HepG2 (cell line): ENCODE data around the gene SLC48A1. TPM values are rescaled to one million over a fixed set of nuclear protein-coding genes. Genes with fewer than 3 reads are reported as not detected.

Experiments used
- BCL6 ChIP-seq: IDR thresholded peaks from 2 replicates; pipeline ENCODE4 v1.6.1; 2016; ENCODE audit warnings: missing genetic modification reagents, missing compliant biosample characterization
- MAFK ChIP-seq, 2 experiments: IDR thresholded peaks in 1 of 2; conservative IDR thresholded peaks in 1 of 2; 2 replicates each; pipeline ENCODE4 v1.6.1; 2011; ENCODE audit warnings: improper control_type of control experiment in 2 of 2, low read length in 2 of 2
- MYPOP ChIP-seq: sonication (generic); formaldehyde crosslinking; IDR thresholded peaks from 2 replicates; pipeline ENCODE4 v1.8.1; 2023; ENCODE audit warnings: mild to moderate bottlenecking, moderate library complexity, missing genetic modification reagents
- TAF15 ChIP-seq: fragments of 200-400 bp; formaldehyde crosslinking; IDR thresholded peaks from one replicate; pipeline ENCODE4 v1.6.1; 2018; ENCODE audit warnings: mild to moderate bottlenecking, low read depth, low read length; ENCODE audit not compliant: poor library complexity, severe bottlenecking
- THRA ChIP-seq: sonication (generic); formaldehyde crosslinking; IDR thresholded peaks from 2 replicates; pipeline ENCODE4 v1.4.0; 2020; ENCODE audit warnings: missing genetic modification reagents, borderline replicate concordance
- ZBED4 ChIP-seq: sonication (generic); formaldehyde crosslinking; IDR thresholded peaks from 2 replicates; pipeline ENCODE4 v1.4.0; 2020; ENCODE audit warnings: missing genetic modification reagents, borderline replicate concordance
- ZFP62 ChIP-seq: sonication (generic); formaldehyde crosslinking; IDR thresholded peaks from 2 replicates; pipeline ENCODE4 v1.4.0; 2020; ENCODE audit warnings: missing genetic modification reagents
- ZNF160 ChIP-seq: sonication (generic); formaldehyde crosslinking; IDR thresholded peaks from 2 replicates; pipeline ENCODE4 v1.8.0; 2022; ENCODE audit warnings: mild to moderate bottlenecking, inconsistent platforms, missing genetic modification reagents
- ZNF234 ChIP-seq: sonication (generic); formaldehyde crosslinking; conservative IDR thresholded peaks from 2 replicates; pipeline ENCODE4 v1.5.1; 2020; ENCODE audit warnings: mild to moderate bottlenecking, missing genetic modification reagents
- ZNF280D ChIP-seq: sonication (generic); formaldehyde crosslinking; IDR thresholded peaks from 2 replicates; pipeline ENCODE4 v1.5.1; 2020; ENCODE audit warnings: mild to moderate bottlenecking, missing genetic modification reagents
- ZNF326 ChIP-seq: sonication (generic); formaldehyde crosslinking; IDR thresholded peaks from 2 replicates; pipeline ENCODE4 v1.4.0; 2020; ENCODE audit warnings: missing genetic modification reagents, borderline replicate concordance
- ZNF460 ChIP-seq: sonication (generic); formaldehyde crosslinking; IDR thresholded peaks from 2 replicates; pipeline ENCODE4 v1.5.1; 2020; ENCODE audit warnings: missing genetic modification reagents, mild to moderate bottlenecking, borderline replicate concordance
- ZNF562 ChIP-seq: sonication (generic); formaldehyde crosslinking; IDR thresholded peaks from 2 replicates; pipeline ENCODE4 v1.8.0; 2022; ENCODE audit warnings: missing genetic modification reagents, borderline replicate concordance
- ZNF766 ChIP-seq: sonication (generic); formaldehyde crosslinking; IDR thresholded peaks from 2 replicates; pipeline ENCODE4 v1.5.0; 2020; ENCODE audit warnings: missing genetic modification reagents, borderline replicate concordance
- ZNF839 ChIP-seq: sonication (generic); formaldehyde crosslinking; IDR thresholded peaks from 2 replicates; pipeline ENCODE4 v1.4.0; 2020; ENCODE audit warnings: missing genetic modification reagents, mild to moderate bottlenecking, borderline replicate concordance
- ZSCAN5A ChIP-seq: sonication (generic); formaldehyde crosslinking; IDR thresholded peaks from 2 replicates; pipeline ENCODE4 v1.8.0; 2022; ENCODE audit warnings: mild to moderate bottlenecking, missing genetic modification reagents, borderline replicate concordance
- polyA plus RNA-seq, 8 experiments: library from polyadenylated mRNA; depleted of rRNA in 3 of 8; stranded (reverse) in 7 of 8; unstranded in 1 of 8; fragments of >200 nt; fragmentation: Illumina TruSeq in 4 of 8; extraction: Trizol in 4 of 8; gene quantifications; 2 replicates each; pipeline versions ENCODE4 v1.2.1 to v1.2.3, GENCODE V29; 2011 to 2016; ENCODE audit warnings: low read depth in 4 of 8, missing spikeins in 1 of 8, mixed read lengths in 1 of 8; ENCODE audit not compliant: insufficient read depth in 1 of 8
- total RNA-seq, 5 experiments: library from RNA; depleted of rRNA; stranded (reverse); fragments of >200 nt; fragmentation: Illumina TruSeq; extraction: Trizol; gene quantifications; 2 replicates each; pipeline ENCODE4 v1.2.3, GENCODE V29; 2016; ENCODE audit warnings: low read depth in 1 of 5

The SLC48A1 gene
- total and polyA plus RNA-seq, 2 of the 13 experiments (the other 11 are each of a cell fraction or from before 2014, with no cell fraction given), result 2.2 to 3.7 TPM

GRCh38 chr12:47819138-47819895 lies 46.3 kb downstream of the SLC48A1 start (continued):
- TF ChIP-seq ZNF280D (no peak), BCL6 (CRISPR knock-in tag) (0 out of 2 replicates have a peak, but pooled peaks have one; percentile 9), ZNF460 (CRISPR knock-in tag) (no peak), ZNF326 (CRISPR knock-in tag) (no peak), MAFK (conservative IDR thresholded peaks at IDR 0.05 in 1 of 2, IDR thresholded peaks at IDR 0.05 in 1 of 2; ENCODE audit: low read length in 2 of 2) (no peak), ZNF160 (CRISPR knock-in tag) (no peak), ZSCAN5A (no peak), THRA (peak; percentile 14; the same call in 1 of the 2 replicates), ZNF234 (CRISPR knock-in tag) (no peak), ZNF766 (CRISPR knock-in tag) (0 out of 2 replicates have a peak, but pooled peaks have one; percentile 32), ZNF562 (CRISPR knock-in tag) (no peak), ZFP62 (CRISPR knock-in tag) (no peak), ZNF839 (CRISPR knock-in tag) (0 out of 2 replicates have a peak, but pooled peaks have one; percentile 29), TAF15 (no peak), ZBED4 (peak; percentile 67; the same call in 1 of the 2 replicates), MYPOP (no peak)
